Activated CD4-positive, alpha-beta T cell treated with anti-CD3 and anti-CD28 coated beads, Interleukin-2, amount 10 ng/mL, durations not matched to agents 7 days and 5 days (primary cell): ENCODE data around the gene MEAF6. TPM values are rescaled to one million over a fixed set of nuclear protein-coding genes. Genes with fewer than 3 reads are reported as not detected.

Experiments used
- CTCF ChIA-PET: fragments of 350-600 bp; sonication (Branson Sonifier 250); formaldehyde crosslinking; loops from one replicate; lab custom pipeline; 2021; ENCODE audit warnings: antibody characterized with exemption; lab: Charles Lee
- POLR2A ChIA-PET: fragments of 350-600 bp; sonication (Branson Sonifier 250); formaldehyde crosslinking; loops from one replicate; lab custom pipeline; 2021; ENCODE audit warnings: antibody characterized with exemption; lab: Charles Lee
- DNase-seq: peaks from one replicate; pipeline ENCODE4 v3.0.0-alpha.2; 2020
- H3K27ac Mint-ChIP-seq: one replicate; pipeline ENCODE4 v1.8.0; 2021; ENCODE audit warnings: mild to moderate bottlenecking, moderate library complexity, mixed read lengths
- H3K27me3 Mint-ChIP-seq: one replicate; pipeline ENCODE4 v1.8.0; 2021; ENCODE audit warnings: mixed read lengths
- H3K36me3 Mint-ChIP-seq: one replicate; pipeline ENCODE4 v1.8.0; 2021; ENCODE audit warnings: low read depth, mixed read lengths
- H3K4me1 Mint-ChIP-seq: one replicate; pipeline ENCODE4 v1.8.0; 2021; ENCODE audit warnings: mixed read lengths
- H3K4me3 Mint-ChIP-seq: one replicate; pipeline ENCODE4 v1.8.0; 2021; ENCODE audit warnings: mild to moderate bottlenecking, moderate library complexity, mixed read lengths
- H3K9me3 Mint-ChIP-seq: one replicate; pipeline ENCODE4 v1.8.0; 2021; ENCODE audit warnings: mixed read lengths
- total RNA-seq, 2 experiments: library from RNA; stranded (reverse); gene quantifications; one replicate each; pipeline ENCODE4 v1.2.3, GENCODE V29; 2021

MEAF6 gene
- total RNA-seq, 2 experiments from 2014 or later = 68.8 to 75.6 TPM

GRCh38 chr1:37495875-37496274, 18.7 kb downstream of the MEAF6 start:
- no peaks in the 10 kb centered on the region for H3K9me3 Mint-ChIP-seq
- H3K36me3 Mint-ChIP-seq = peaks cover 28% of the 10 kb centered on the region
- no peak overlapping the region for H3K27ac Mint-ChIP-seq
- DNase-seq = no peak
- ChIA-PET POLR2A (no interaction called here), CTCF (interaction anchor here (1.2 to 2.8 kb wide), 3 partner anchors 9 to 19 kb away, joined by 3 to 10 read pairs (median 8); partner anchors contain the start of gene MEAF6)
- H3K4me1 Mint-ChIP-seq = peaks cover 14% of the 10 kb centered on the region
- no peak overlapping the region for H3K4me3 Mint-ChIP-seq
- H3K27me3 Mint-ChIP-seq = no peaks in the 10 kb centered on the region

GRCh38 chr1:37493336-37494098, 21.0 kb downstream of the MEAF6 start:
- DNase-seq = no peak
- peak overlapping the region; percentile 10 for H3K27ac Mint-ChIP-seq
- ChIA-PET CTCF (interaction anchor here (0.7 to 1.2 kb wide), 3 partner anchors 16 to 89 kb away, joined by 3 to 4 read pairs (median 3); no protein-coding TSS in a partner anchor), POLR2A (no interaction called here)
- H3K4me3 Mint-ChIP-seq = no peak overlapping the region
- H3K36me3 Mint-ChIP-seq = peaks cover 28% of the 10 kb centered on the region
- no peaks in the 10 kb centered on the region for H3K9me3 Mint-ChIP-seq
- H3K4me1 Mint-ChIP-seq = peaks cover 14% of the 10 kb centered on the region
- no peaks in the 10 kb centered on the region for H3K27me3 Mint-ChIP-seq

- ChIA-PET CTCF (interaction anchor here (0.6 to 4.3 kb wide), 24 partner anchors 9 to 911 kb away, joined by 3 to 69 read pairs (median 3); partner anchors contain the start of gene MEAF6), POLR2A (interaction anchor here (0.5 kb wide), 1 partner anchor 58 kb away, joined by 4 read pairs; no protein-coding TSS in a partner anchor)
- peaks cover 23% of the 10 kb centered on the region for H3K36me3 Mint-ChIP-seq
- H3K4me3 Mint-ChIP-seq = no peak overlapping the region
- H3K27ac Mint-ChIP-seq = no peak overlapping the region
- no peak for DNase-seq
- no peaks in the 10 kb centered on the region for H3K27me3 Mint-ChIP-seq
- peaks cover 12% of the 10 kb centered on the region for H3K4me1 Mint-ChIP-seq
- H3K9me3 Mint-ChIP-seq = no peaks in the 10 kb centered on the region
These were observed 27.0 kb downstream of the MEAF6 start for GRCh38 chr1:37487619-37487984.

GRCh38 chr1:37486680-37487618, 27.6 kb downstream of the MEAF6 start:
- Mint-ChIP-seq H3K4me1 (peaks cover 10% of the 10 kb centered on the region), H3K27me3 (no peaks in the 10 kb centered on the region), H3K4me3 (no peak overlapping the region), H3K9me3 (no peaks in the 10 kb centered on the region), H3K36me3 (peaks cover 28% of the 10 kb centered on the region), H3K27ac (peak overlapping the region; percentile 73)
- ChIA-PET POLR2A (interaction anchor here (0.5 to 2.6 kb wide), 2 partner anchors 11 to 58 kb away, joined by 4 to 8 read pairs; no protein-coding TSS in a partner anchor), CTCF (interaction anchor here (0.6 to 4.3 kb wide), 23 partner anchors 9 to 910 kb away, joined by 3 to 69 read pairs (median 4); partner anchors contain the start of gene MEAF6)
- peak; percentile 73 for DNase-seq

- no peak for DNase-seq
- POLR2A ChIA-PET = interaction anchor here (2.6 kb wide), 1 partner anchor 11 kb away, joined by 8 read pairs; no protein-coding TSS in a partner anchor
- no peaks in the 10 kb centered on the region for H3K9me3 Mint-ChIP-seq
- peaks cover 36% of the 10 kb centered on the region for H3K36me3 Mint-ChIP-seq
- H3K27me3 Mint-ChIP-seq = no peaks in the 10 kb centered on the region
- CTCF ChIA-PET = interaction anchor here (0.9 to 4.3 kb wide), 11 partner anchors 9 to 1893 kb away, joined by 3 to 69 read pairs (median 6); partner anchors contain the start of gene MEAF6
- no peak overlapping the region for H3K4me3 Mint-ChIP-seq
- H3K27ac Mint-ChIP-seq = peak overlapping the region; percentile 73
- peaks cover 11% of the 10 kb centered on the region for H3K4me1 Mint-ChIP-seq
These were observed 28.5 kb downstream of the MEAF6 start for GRCh38 chr1:37485902-37486679.

GRCh38 chr1:37484325-37485051, 30.1 kb downstream of the MEAF6 start:
- CTCF ChIA-PET = interaction anchor here (0.9 to 4.3 kb wide), 4 partner anchors 7 to 1891 kb away, joined by 3 to 69 read pairs (median 24); no protein-coding TSS in a partner anchor
- H3K27me3 Mint-ChIP-seq = no peaks in the 10 kb centered on the region

GRCh38 chr1:37483785-37484184, 30.8 kb downstream of the MEAF6 start:
- ChIA-PET POLR2A (no interaction called here), CTCF (interaction anchor here (0.9 kb wide), 1 partner anchor 26 kb away, joined by 3 read pairs; no protein-coding TSS in a partner anchor)
- Mint-ChIP-seq H3K27me3 (no peaks in the 10 kb centered on the region), H3K27ac (peak overlapping the region; percentile 7), H3K9me3 (no peaks in the 10 kb centered on the region), H3K36me3 (peaks cover 46% of the 10 kb centered on the region), H3K4me3 (no peak overlapping the region), H3K4me1 (peaks cover 31% of the 10 kb centered on the region)
- DNase-seq = no peak

More at GRCh38 chr1:37484325-37485051, 30.1 kb downstream of the MEAF6 start:
- Mint-ChIP-seq H3K36me3 (peaks cover 39% of the 10 kb centered on the region), H3K4me3 (no peak overlapping the region), H3K27ac (peak overlapping the region; percentile 7), H3K9me3 (no peaks in the 10 kb centered on the region), H3K4me1 (peaks cover 25% of the 10 kb centered on the region)
- DNase-seq = no peak
- POLR2A ChIA-PET = interaction anchor here (2.6 kb wide), 1 partner anchor 9 kb away, joined by 8 read pairs; no protein-coding TSS in a partner anchor

GRCh38 chr1:37482796-37483744, 31.5 kb downstream of the MEAF6 start:
- H3K27ac Mint-ChIP-seq = peak overlapping the region; percentile 70
- no peaks in the 10 kb centered on the region for H3K27me3 Mint-ChIP-seq
- ChIA-PET CTCF (interaction anchor here (0.9 to 1.6 kb wide), 3 partner anchors 26 to 527 kb away, joined by 3 to 4 read pairs (median 3); no protein-coding TSS in a partner anchor), POLR2A (no interaction called here)
- H3K9me3 Mint-ChIP-seq = no peaks in the 10 kb centered on the region
- peaks cover 53% of the 10 kb centered on the region for H3K36me3 Mint-ChIP-seq
- H3K4me1 Mint-ChIP-seq = peaks cover 37% of the 10 kb centered on the region
- no peak overlapping the region for H3K4me3 Mint-ChIP-seq
- no peak for DNase-seq

GRCh38 chr1:37482004-37482785, 32.4 kb downstream of the MEAF6 start:
- DNase-seq = no peak
- ChIA-PET CTCF (interaction anchor here (0.6 to 1.6 kb wide), 3 partner anchors 25 to 528 kb away, joined by 3 to 4 read pairs (median 3); no protein-coding TSS in a partner anchor), POLR2A (interaction anchor here (0.6 kb wide), 1 partner anchor 20 kb away, joined by 6 read pairs; no protein-coding TSS in a partner anchor)
- no peak overlapping the region for H3K4me3 Mint-ChIP-seq
- H3K27me3 Mint-ChIP-seq = no peaks in the 10 kb centered on the region
- peaks cover 40% of the 10 kb centered on the region for H3K4me1 Mint-ChIP-seq
- peaks cover 59% of the 10 kb centered on the region for H3K36me3 Mint-ChIP-seq
- no peaks in the 10 kb centered on the region for H3K9me3 Mint-ChIP-seq
- H3K27ac Mint-ChIP-seq = peak overlapping the region; percentile 70
